Measurements from ENCODE around the gene OR1L1. TPM values are rescaled to one million over a fixed set of nuclear protein-coding genes. Genes with fewer than 3 reads are reported as not detected.

Gene OR1L1, protein sequence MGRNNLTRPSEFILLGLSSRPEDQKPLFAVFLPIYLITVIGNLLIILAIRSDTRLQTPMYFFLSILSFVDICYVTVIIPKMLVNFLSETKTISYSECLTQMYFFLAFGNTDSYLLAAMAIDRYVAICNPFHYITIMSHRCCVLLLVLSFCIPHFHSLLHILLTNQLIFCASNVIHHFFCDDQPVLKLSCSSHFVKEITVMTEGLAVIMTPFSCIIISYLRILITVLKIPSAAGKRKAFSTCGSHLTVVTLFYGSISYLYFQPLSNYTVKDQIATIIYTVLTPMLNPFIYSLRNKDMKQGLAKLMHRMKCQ
- total RNA-seq: under 1 TPM in 1 of 8 experiments, not detected in 7; 0.18 TPM

GRCh38 chr9:122661416-122661815 is at the start of gene OR1L1:
TSS of gene OR1L1 (plus strand) at chr9:122661716. CDS start at chr9:122661716, 0 bp downstream.
- ATAC-seq (replicated peaks in 6 of 8): no peak
- Histone ChIP-seq H3K4me3 (no peak within 1 kb of the TSS), H3K27ac (no peak within 1 kb of the TSS), H3K4me1 (replicated peaks in 1 of 2) (no peaks in the 10 kb centered on the region)
- in situ Hi-C loops (cut with MboI; ENCODE audit: low pct_unique_long_range_greater_than_20kb in 2 of 9, low sequenced_read_pairs in 9 of 9, unreplicated experiment in 9 of 9): no loop called here
- WGBS, 10 experiments: 10 to 60% (median 31%) methylated on average over 1 to 2 of the region's 2 CpGs; no CpG with 5 or more reads in 2 of the 10 experiments

DNA sequence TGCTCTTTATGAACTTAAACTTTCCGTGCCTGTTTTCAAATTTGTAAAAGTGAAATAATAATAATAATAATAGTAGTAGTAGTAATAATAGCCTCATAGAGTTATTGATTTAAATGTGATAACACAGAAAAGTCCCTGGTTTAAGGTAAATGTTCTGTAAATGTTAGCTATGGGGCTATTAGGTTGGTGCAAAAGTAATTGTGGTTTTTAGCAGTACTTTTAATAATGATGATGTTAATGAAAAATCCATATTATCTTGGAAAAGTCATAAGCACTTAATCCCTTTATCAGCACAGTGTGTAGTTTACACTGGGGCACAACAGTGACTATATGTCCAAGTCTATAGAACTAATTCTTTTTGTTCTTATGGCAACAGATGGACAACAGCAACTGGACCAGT is 47.2 kb upstream of the OR1L1 start, which contains the start of gene OR1Q1:
Gene OR1Q1 (plus strand): TSS at position 377 of the 400 bp plus-strand sequence. CDS start 0 bp downstream, at position 377.
- Histone ChIP-seq H3K4me3 (no peak within 1 kb of the TSS), H3K27ac (no peak within 1 kb of the TSS), H3K4me1 (replicated peaks in 1 of 2) (no peaks in the 10 kb centered on the region)
- in situ Hi-C loops (cut with MboI; ENCODE audit: low pct_unique_long_range_greater_than_20kb in 2 of 9, low sequenced_read_pairs in 9 of 9, unreplicated experiment in 9 of 9): no loop called here
- 0 to 100% (median 70%) methylated on average over 1 of the region's 1 CpG; no CpG with 5 or more reads in 1 of the 10 experiments for WGBS, 10 experiments
- ATAC-seq (replicated peaks in 6 of 8): no peak

DNA sequence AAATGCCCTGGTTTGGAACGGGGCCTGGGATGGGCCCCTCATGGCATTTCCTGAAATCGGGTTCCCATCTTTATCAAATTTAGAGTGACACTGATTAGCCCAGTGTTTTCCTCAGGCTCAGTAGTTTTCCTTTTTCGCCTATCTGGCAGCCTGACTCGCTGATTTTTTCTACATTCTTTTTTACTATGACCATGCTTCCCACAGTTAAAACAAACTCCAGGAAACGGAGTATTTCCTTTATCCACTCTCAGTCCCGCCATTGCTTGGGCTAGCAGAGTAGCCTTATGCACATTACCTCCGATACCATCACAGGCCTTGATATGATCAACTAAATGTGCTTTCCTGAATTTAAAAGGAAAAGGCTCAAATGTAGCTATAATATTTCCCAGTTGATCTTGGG is 41.5 kb upstream of the OR1L1 start:
- WGBS, 10 experiments: 36 to 82% (median 62%) methylated on average over 2 to 6 of the region's 7 CpGs; no CpG with 5 or more reads in 1 of the 10 experiments
- in situ Hi-C loops (cut with MboI; ENCODE audit: low pct_unique_long_range_greater_than_20kb in 2 of 9, low sequenced_read_pairs in 9 of 9, unreplicated experiment in 9 of 9): no loop called here
- ATAC-seq (replicated peaks in 6 of 8): no peak
- Histone ChIP-seq H3K4me1 (replicated peaks in 1 of 2) (no peaks in the 10 kb centered on the region), H3K27ac (no peak overlapping the region), H3K4me3 (no peak overlapping the region)

DNA sequence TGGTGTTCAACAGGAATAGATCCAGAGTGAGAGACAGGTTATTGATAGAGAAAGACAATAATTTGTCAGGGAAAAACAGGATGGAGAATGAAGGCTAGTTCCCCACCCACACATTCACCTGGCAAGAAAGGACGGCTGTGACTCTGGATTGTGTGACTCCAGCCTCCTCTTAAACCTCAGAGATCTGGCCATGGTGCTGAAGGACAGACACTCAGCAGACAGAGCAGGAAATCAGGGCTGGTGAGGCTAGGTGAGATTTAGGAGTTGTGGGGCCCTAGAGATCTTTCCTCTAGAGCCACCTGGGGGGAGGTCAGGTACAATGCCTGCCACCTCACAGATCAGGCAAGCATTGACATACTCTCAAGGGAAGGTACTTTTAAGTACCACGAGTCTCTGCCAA is 19.3 kb upstream of the OR1L1 start:
- H3K27ac ChIP-seq: no peak overlapping the region
- no peak overlapping the region for H3K4me3 ChIP-seq
- in situ Hi-C loops (cut with MboI; ENCODE audit: low pct_unique_long_range_greater_than_20kb in 2 of 9, low sequenced_read_pairs in 9 of 9, unreplicated experiment in 9 of 9): no loop called here
- ATAC-seq (replicated peaks in 6 of 8): no peak
- 0 to 56% (median 0%) methylated on average over 1 to 2 of the region's 2 CpGs; no CpG with 5 or more reads in 3 of the 10 experiments for WGBS, 10 experiments
- H3K4me1 ChIP-seq (replicated peaks in 1 of 2): no peaks in the 10 kb centered on the region

- in situ Hi-C loops (cut with MboI; ENCODE audit: low pct_unique_long_range_greater_than_20kb in 2 of 9, low sequenced_read_pairs in 9 of 9, unreplicated experiment in 9 of 9): no loop called here
- no peak overlapping the region for H3K4me3 ChIP-seq
- no peak overlapping the region for H3K27ac ChIP-seq
- H3K4me1 ChIP-seq (replicated peaks in 1 of 2): no peaks in the 10 kb centered on the region
- WGBS, 10 experiments: 0 to 40% (median 0%) methylated on average over 1 of the region's 1 CpG; no CpG with 5 or more reads in 3 of the 10 experiments
- no peak for ATAC-seq (replicated peaks in 6 of 8)
These were observed 5.1 kb upstream of the OR1L1 start for GRCh38 chr9:122656378-122656777.

GRCh38 chr9:122657527-122657926 is 4.0 kb upstream of the OR1L1 start, which contains the start of gene OR1B1:
TSS of gene OR1B1 (minus strand) at chr9:122657627.
- H3K4me1 ChIP-seq (replicated peaks in 1 of 2): no peaks in the 10 kb centered on the region
- no peak for ATAC-seq (replicated peaks in 6 of 8)
- in situ Hi-C loops (cut with MboI; ENCODE audit: low pct_unique_long_range_greater_than_20kb in 2 of 9, low sequenced_read_pairs in 9 of 9, unreplicated experiment in 9 of 9): no loop called here
- H3K27ac ChIP-seq: no peak within 1 kb of the TSS
- 5 to 96% (median 56%) methylated on average over 1 to 3 of the region's 3 CpGs; no CpG with 5 or more reads in 2 of the 10 experiments for WGBS, 10 experiments
- H3K4me3 ChIP-seq: no peak within 1 kb of the TSS

DNA sequence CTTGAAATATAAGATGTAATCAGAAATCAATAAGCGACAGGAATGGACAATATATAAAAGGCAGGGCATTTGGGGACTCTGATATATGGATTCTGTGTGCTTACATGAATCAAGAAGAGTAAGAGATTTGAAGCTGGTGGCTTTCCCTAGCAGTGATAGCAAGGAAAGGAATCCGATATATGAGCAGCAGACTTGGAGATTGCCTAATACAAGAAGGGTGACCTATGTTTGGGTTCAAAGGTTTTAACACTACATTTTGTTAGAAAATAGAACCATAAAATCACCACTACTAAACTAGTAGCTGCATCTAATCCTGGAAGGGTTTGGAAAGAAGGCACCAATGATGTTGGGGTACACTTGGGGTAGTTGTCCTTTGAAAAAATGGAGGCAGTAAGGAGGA is 11.0 kb downstream of the OR1L1 start:
- Histone ChIP-seq H3K4me3 (no peak overlapping the region), H3K4me1 (replicated peaks in 1 of 2) (no peaks in the 10 kb centered on the region), H3K27ac (no peak overlapping the region)
- WGBS, 10 experiments: 6 to 100% (median 63%) methylated on average over 1 to 2 of the region's 2 CpGs; no CpG with 5 or more reads in 1 of the 10 experiments
- in situ Hi-C loops (cut with MboI; ENCODE audit: low pct_unique_long_range_greater_than_20kb in 2 of 9, low sequenced_read_pairs in 9 of 9, unreplicated experiment in 9 of 9): no loop called here
- no peak for ATAC-seq (replicated peaks in 6 of 8)

GRCh38 chr9:122684851-122685250 is 23.3 kb downstream of the OR1L1 start:
- H3K27ac ChIP-seq: no peak overlapping the region
- H3K4me3 ChIP-seq: no peak overlapping the region
- in situ Hi-C loops (cut with MboI; ENCODE audit: low pct_unique_long_range_greater_than_20kb in 2 of 9, low sequenced_read_pairs in 9 of 9, unreplicated experiment in 9 of 9): no loop called here
- H3K4me1 ChIP-seq (replicated peaks in 1 of 2): peaks cover 0 to 5% of the 10 kb centered on the region in 2 donors
- ATAC-seq (replicated peaks in 6 of 8): no peak

DNA sequence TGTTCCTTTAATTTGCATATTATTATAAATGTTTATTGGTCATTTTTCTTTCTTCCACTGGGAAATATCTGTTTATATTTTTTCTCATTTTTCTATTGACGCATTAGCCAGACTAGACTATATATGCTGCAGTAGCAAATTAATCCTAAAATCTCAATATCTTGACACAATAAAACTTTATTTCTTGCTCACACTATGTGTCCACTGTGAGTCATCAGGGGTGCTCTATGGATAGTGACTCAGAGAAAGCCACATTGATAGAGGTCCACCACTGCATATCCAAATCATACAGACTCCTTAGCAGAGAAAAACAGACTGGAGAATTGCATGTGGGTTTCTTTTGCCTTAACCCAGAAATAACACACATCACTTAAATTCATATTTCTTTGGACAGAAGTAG is 34.2 kb downstream of the OR1L1 start:
- no peak for ATAC-seq (replicated peaks in 6 of 8)
- in situ Hi-C loops (cut with MboI; ENCODE audit: low pct_unique_long_range_greater_than_20kb in 2 of 9, low sequenced_read_pairs in 9 of 9, unreplicated experiment in 9 of 9): no loop called here
- H3K4me1 ChIP-seq (replicated peaks in 1 of 2): no peaks in the 10 kb centered on the region
- no peak overlapping the region for H3K27ac ChIP-seq
- no peak overlapping the region for H3K4me3 ChIP-seq
- WGBS, 10 experiments: 0 to 100% (median 86%) methylated on average over 1 of the region's 1 CpG; no CpG with 5 or more reads in 1 of the 10 experiments

Other genes starting within 250 kb of the OR1L1 start
- gene OR1J1, start 183.8 kb upstream of the OR1L1 start, total RNA-seq: under 1 TPM in 2 of 8 experiments, not detected in 6; 0.33 to 0.80 TPM
- not detected for gene OR1J2, start 150.9 kb upstream of the OR1L1 start, total RNA-seq
- gene OR1J4, start 142.6 kb upstream of the OR1L1 start, total RNA-seq: 1 to 10 TPM in 1 of 8 experiments, under 1 TPM in 1, not detected in 6; 0.21 to 1.3 TPM
- gene OR1N1, start 134.4 kb upstream of the OR1L1 start, total RNA-seq: under 1 TPM in 3 of 8 experiments, not detected in 5; 0.23 to 0.49 (median 0.43) TPM
- under 1 TPM in 2 of 8 experiments, not detected in 6; 0.45 to 0.62 TPM for gene OR1N2, start 108.6 kb upstream of the OR1L1 start, total RNA-seq
- gene OR1L8, start 78.3 kb upstream of the OR1L1 start, total RNA-seq: under 1 TPM in 4 of 8 experiments, not detected in 4; 0.13 to 0.66 (median 0.26) TPM
- under 1 TPM in 1 of 8 experiments, not detected in 7; 0.97 TPM for gene OR1Q1, start 47.0 kb upstream of the OR1L1 start, total RNA-seq
- under 1 TPM in 3 of 8 experiments, not detected in 5; 0.25 to 0.45 (median 0.38) TPM for gene OR1B1, start 4.1 kb upstream of the OR1L1 start, total RNA-seq
- gene OR1L3, start 13.4 kb downstream of the OR1L1 start, total RNA-seq: under 1 TPM in 3 of 8 experiments, not detected in 5; 0.17 to 0.66 (median 0.52) TPM
- under 1 TPM in 6 of 8 experiments, not detected in 2; 0.21 to 0.97 (median 0.54) TPM for gene OR1L4, start 62.3 kb downstream of the OR1L1 start, total RNA-seq
- under 1 TPM in 3 of 8 experiments, not detected in 5; 0.21 to 0.33 (median 0.23) TPM for gene OR1L6, start 80.6 kb downstream of the OR1L1 start, total RNA-seq
- under 1 TPM in 2 of 8 experiments, not detected in 6; 0.25 to 0.52 TPM for gene OR5C1, start 127.2 kb downstream of the OR1L1 start, total RNA-seq
- gene OR1K1, start 138.4 kb downstream of the OR1L1 start, total RNA-seq: 1 to 10 TPM in 2 of 8 experiments, under 1 TPM in 3, not detected in 3; 0.27 to 1.5 (median 0.54) TPM
- 10 to 100 TPM; 19.8 to 26.0 (median 21.3) TPM for gene PDCL, start 166.9 kb downstream of the OR1L1 start, total RNA-seq
- gene RC3H2, start 243.6 kb downstream of the OR1L1 start, total RNA-seq: 10 to 100 TPM; 31.6 to 65.3 (median 44.8) TPM